ENCODE data around the gene ZNF836.
A peak's percentile ranks its signal among the peaks of the same experiment; 100 is the strongest.

Gene ZNF836

DNA sequence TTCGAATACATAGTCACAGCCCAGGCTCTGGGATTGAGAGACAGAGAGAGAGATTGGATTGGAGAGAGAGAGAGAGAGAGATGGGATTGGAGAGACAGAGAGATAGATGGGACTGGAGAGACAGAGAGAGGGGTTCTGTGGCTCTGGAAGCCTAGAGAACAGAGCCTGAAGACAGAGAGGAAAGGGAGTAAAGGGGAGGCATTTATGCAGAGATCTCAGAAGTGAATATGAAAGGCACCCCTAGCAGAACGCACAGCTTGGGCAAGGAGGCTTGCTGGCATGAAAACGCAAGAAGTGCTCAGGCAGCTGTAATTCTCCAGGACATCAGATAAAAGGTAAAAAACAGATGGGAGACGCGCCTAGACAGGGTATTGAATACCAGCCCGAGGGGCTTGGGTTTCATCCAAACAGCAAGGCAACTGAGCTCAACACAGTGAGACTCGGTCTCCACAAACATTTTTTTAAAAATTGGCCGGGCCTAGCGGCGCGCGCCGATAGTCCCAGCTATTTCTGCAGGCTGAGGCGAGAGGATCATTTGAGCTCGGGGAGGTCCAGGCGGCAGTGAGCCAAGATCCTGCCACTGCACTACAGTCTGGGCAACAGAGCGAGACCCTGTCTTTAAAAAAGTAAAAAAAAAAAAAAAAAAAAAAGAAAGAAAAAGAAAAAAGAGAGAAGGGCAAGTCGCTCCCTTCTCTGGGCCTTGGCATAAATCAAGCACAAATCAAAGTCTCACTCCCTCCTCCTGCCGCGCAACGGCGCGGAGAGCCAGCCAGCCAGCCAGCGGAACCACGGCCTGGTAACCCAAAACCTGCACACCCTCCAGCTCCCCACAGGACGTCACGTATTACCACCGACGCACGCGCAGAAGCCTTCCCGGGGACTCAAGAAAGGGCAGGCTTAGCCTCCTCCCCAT lies 17.7 kb upstream of the ZNF836 start:
- peak; percentile 92 for DNase-seq (ENCODE audit: low read depth)

DNA sequence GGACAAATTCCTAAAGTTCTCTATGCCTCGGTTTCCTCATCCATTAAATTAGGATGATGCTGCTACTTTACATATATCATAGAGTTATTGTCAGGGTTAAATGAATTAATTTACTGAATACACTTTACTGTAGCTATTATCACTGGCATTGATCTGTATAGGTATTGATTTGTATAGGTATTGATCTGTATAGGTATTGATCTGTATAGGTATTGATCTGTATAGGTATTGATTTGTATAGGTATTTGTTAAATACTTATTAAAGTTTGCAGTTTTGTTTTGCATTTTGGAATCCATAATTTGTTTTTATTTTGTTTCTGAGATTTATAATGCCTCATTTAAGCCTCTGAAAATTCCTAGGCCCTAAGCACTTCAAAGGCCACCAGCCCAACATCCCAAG lies 16.0 kb upstream of the ZNF836 start:
- DNase-seq (ENCODE audit: low read depth): no peak

DNA sequence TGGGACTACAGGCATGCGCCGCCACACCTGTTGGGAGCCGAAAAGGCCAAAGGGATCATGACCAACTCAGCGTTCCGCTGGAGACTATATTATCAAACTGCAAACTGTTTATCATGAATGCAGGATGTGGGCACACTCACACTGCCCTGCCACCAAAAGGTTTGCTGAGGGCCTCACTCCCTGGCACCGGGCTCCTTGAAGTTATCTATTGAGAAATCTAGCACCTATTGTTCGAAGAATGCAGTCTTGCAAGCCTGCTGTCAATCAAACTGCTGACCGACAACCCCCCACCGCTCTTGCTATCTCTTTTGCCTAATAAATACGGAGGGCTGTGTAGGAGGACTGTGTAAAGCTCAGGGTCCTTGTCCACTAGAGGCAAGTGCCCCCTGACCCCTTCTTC lies 5.2 kb upstream of the ZNF836 start:
- DNase-seq (ENCODE audit: low read depth): no peak

DNA sequence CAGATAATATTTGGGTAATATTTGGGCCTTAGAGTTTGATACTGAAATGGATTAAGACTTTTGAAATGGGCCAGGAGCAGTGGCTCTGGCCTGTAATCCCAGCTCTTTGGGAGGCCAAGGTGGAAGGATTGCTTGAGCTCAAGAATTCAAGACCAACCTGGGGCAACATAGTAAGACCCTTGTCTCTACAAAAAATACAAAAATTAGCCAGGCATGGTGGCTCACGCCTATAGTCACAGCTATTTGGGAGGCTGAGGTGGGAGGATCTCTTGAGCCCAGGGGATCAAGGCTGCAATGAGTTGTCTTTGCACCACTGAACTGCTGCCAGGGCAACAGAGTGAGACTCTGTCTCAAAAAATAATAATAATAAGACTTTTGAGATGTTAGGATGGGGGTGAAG lies 926 bp upstream of the ZNF836 start:
- DNase-seq (ENCODE audit: low read depth): no peak

DNA sequence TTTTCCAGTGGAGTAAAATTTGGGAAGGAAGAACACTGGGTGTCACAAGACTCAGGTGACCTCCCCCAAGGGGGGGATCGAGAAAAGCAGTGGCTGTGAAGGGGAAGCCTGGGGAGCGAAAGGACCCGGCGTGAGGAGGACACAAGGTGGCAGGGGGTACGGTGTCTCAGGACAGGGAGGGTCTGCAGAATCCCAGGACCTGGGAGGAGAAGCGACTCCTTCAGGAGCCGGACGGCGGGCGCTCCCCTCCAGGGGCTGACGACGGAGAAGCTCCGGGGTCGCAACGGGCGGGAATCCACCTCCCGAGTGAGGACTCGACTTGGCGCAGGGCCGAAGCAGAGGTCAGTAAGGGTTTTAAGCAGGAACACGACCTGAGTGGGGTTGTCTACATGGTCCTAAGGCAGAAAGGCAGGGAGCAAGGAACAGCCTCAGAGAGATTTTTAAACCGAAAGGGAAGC lies 529 bp downstream of the ZNF836 start:
- DNase-seq (ENCODE audit: low read depth): no peak

DNA sequence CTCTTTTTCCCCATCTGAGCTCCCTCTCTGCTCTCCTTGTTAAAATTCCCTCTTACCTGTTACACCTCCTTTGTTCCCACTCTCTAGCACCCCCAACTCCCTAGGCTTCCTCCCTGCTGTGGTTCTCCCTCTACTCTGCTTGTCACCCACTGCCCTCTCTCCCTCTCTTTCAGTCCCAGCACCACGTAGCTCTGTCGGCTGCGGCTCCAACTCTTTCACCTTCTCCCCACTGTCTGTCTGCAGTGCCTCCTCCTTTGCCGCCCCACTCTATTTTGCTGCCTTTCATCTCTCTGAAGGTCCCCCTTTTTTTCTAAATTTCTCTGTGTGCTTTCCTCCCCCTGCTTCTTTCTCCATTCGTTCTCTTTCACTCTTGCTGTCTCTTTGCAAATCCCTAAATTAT lies 1.1 kb downstream of the ZNF836 start:
- DNase-seq (ENCODE audit: low read depth): no peak

DNA sequence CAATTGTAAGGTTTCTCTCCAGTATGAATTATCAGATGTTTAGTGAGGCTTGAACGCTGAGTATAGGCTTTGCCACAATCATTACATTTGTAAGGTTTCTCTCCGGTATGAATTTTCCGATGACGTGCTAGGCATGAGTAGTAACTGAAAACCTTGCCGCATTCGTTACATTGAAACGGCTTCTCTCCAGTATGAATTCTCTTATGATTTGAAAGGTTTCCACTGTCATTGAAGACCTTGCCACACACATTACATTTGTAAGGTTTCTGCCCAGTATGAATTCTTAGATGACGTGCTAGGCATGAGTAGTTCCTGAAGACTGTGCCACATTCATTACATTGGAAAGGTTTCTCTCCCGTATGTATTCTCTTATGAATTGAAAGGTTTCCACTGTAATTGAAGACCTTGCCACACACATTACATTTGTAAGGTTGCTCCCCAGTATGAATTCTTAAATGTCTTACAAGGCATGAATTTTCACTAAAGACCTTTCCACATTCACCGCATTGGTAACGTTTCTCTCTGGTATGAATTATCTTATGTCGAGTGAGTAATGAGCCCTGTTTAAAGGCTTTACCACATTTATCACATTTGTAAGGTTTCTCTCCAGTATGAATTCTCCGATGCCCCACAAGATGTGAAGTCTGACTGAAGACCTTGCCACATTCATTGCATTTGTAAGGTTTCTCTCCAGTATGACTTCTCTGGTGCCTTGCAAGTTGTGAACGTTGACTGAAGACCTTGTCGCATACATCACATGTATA lies 15.6 kb downstream of the ZNF836 start:
- no peak for DNase-seq (ENCODE audit: low read depth)

DNA sequence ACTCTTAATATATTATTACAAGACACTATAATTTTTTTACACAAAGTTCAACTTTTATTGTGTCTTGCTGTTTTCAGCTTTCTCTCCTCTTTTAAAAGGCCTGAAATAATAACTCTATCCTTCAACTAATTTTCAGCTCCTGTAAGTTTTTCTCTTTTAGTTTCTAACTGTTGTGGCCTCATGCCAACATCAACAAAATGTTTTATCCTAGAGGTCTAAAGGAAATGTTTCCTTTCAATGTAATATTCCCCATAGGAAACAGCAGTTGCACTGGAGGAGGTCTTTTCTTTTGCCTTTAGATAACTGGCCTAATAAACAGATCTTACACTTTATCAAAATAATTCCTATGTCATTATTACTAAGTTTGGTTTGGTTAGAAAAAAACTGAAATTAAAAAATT lies 23.2 kb downstream of the ZNF836 start:
- DNase-seq (ENCODE audit: low read depth): no peak

DNA sequence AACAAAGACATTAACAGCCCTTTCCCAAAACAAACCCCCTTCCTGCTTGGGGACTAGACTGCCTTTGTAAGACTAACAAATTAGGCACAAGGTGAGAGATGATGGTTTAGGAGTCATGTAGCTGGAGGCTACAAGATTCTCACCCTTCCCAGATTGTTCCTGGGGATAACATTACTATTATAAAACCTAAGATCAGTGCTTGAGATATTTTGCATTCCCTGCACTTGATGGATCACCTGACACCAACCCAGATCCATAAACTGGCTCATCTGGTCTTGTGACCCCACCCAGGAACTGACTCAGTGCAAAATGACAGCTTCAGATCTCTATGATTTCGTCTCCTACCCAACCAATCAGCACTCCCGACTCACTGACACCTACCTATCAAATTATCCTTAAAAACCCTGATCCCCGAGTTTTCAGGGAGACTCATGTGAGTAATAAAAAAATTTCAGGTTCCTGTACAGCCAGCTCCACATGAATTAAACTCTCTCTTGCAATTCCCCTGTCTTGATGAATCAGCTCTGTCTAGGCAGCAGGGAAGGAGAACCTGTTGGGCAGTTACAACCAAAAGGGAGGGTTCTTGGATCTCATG lies 29.3 kb downstream of the ZNF836 start:
- DNase-seq (ENCODE audit: low read depth): no peak

DNA sequence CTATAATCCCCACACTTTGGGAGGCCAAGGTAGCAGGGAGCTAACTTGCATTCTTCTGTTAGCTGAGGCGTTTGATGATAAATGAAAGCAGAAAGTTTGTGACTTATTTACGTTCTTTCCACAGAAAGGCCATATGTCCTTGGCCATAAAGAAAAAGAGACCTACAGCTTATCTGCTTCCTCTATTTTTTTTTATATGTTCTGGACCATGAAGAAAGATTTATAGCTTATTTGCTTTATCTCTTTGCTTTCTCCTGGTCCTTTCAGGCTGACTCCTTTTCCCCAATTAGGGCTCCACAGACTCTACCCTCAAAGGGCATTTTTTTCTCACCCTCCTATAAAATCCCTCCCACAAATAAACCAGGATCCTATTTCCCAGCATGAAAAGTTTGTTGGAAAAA lies 30.2 kb downstream of the ZNF836 start:
- no peak for DNase-seq (ENCODE audit: low read depth)

DNA sequence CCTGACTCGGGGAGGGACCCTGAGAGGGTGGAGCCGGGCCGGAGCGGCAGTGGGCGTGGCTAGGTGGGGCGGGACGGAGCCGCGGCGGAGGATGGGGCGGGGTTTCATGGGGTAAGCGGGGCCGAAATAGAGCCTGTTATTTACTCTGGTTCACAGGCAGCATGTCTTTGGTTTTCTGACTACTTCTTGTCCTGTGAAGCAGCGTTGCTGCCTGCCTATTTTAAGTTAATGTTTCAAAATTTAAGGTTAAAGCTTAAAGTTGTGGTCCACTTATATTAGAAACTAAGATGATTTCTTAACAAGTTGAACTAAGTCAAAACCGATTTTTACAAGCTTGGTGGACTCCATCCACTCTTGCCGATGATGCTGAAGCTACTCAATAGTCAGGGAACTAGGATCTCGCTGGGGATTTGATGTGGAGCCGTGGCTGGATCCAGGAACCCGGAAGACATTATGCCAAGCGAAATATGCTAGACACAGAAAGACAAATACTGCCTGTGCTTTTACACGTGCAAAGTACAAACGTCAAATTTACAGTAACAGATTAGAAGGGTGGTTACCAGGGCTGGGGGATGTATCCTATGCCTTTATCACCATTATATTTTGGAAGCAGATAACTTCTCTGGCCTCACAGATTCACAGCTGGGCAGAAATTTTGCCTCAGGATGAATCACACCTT lies 31.2 kb downstream of the ZNF836 start:
- DNase-seq (ENCODE audit: low read depth): no peak

DNA sequence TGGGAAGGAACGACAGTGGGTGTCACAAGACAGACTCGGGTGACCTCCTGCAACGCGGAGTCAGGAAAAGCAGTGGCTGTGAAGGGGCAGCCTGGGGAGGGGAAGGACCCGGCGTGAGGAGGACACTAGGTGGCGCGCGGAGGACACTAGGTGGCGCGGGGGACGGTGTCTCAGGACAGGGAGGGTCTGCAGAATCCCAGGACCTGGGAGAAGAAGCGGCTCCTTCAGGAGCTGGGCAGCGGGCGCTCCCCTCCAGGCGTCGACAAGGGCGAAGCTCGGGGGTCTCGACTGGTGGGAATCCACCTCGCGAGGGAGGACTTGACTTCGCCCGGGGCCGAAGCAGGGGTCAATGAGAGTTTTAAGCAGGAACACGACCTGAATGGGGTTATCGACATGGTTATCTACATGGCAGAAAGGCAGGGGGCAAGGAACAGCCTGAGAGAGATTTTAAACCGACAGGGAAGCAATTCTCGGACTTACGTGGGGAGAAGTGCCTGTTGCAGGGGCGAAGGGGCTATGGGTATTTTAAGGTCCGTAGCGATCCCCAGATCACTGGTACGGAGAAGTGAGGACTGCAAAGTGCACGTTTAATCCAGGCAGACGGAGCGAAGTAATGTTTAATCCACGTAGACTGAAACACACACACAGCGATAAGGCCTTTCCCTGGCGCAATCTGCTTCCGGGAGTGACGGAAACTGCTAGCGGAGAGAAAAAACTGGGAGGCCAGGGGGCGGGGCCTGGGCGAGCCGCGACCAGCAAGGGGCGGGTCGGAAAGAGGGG lies 32.0 kb downstream of the ZNF836 start, which contains the start of gene ZNF616:
Gene ZNF616, minus strand, starts transcription at position 687 of the 780 bp plus-strand sequence. CDS start 9,426 bp downstream, outside the sequence.
- peak; percentile 96 for DNase-seq (ENCODE audit: low read depth)

DNA sequence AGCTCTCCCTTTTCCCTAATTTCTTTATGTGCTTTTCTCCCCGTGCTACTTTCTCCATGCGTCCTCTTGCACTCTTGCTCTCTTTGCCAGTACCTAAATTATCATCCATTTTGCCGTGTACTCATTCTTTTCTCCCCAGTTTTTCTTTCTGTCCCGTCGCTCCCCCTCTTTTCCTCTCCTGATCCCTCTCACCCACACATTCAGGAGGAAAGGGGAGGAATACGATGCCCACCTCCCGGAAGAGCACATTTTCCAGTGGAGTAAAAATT lies 32.5 kb downstream of the ZNF836 start:
- no peak for DNase-seq (ENCODE audit: low read depth)

DNA sequence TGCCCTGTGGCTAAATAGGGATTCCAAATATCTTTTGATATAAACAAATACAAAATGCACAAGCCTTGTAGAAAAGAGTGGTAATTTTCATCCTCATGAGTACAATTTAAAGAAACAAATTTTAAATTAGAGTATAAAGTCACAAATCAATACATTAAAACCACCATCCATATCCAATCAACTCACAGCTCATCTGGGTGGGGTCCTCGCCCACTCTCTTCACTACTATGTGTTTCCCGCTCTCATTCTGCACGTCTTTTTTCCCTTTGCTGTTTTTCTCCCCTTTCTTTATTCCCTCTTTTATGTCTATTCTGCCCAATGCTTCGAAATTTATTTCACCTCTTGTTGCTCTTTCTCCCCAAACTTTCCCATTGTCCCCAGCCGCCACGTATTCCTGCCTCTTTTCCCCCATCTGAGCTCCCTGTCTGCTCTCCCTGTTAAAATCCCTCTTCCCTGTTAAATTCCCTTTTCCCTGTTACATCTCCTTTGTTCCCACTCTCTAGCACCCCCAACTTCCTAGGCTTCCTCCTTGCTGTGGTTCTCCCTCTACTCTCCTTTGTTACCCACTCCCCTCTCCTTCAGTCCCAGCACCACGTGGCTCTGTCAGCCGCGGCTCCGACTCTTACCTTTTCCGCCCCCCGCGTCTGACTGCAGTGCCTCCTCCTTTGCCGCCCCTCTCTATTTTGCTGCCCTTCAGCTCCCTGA lies 33.0 kb downstream of the ZNF836 start:
- peak; percentile 31 for DNase-seq (ENCODE audit: low read depth)

DNA sequence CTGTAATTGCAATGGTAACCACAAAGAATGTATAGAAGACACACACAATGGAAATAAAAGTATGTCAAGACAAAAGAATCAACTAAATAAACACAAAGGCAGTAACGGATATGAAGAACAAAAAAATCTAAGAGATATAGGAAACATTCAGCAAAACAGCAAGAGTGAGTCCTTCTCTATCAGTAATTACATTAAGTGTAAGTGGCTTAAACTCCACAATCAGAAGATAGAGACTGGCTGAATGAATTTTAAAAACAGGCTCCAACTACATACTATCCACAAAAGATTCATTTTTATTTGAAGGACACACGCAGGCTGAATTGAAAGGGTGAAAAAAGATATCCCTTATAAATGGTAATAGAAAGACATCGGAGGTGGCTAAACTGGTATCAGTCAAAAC lies 51.1 kb downstream of the ZNF836 start:
- DNase-seq (ENCODE audit: low read depth): no peak

DNA sequence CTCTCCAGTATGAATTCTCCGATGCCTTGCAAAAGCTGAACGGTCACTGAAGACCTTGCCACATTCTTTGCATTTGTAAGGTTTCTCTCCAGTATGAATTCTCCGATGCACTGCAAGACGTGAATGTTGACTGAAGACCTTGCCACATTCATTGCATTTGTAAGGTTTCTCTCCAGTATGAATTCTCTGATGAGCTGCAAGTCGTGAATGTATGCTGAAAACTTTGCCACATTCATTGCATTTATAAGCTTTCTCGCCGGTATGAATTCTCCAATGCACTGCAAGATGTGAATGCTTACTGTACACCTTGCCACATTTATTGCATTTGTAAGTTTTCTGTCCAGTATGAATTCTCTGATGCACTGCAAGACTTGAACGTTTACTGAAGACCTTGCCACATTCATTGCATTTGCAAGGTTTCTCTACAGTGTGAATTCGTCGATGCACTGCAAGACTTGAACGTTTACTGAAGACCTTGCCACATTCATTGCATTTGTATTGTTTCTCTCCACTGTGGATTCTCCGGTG lies 55.8 kb downstream of the ZNF836 start:
- no peak for DNase-seq (ENCODE audit: low read depth)

DNA sequence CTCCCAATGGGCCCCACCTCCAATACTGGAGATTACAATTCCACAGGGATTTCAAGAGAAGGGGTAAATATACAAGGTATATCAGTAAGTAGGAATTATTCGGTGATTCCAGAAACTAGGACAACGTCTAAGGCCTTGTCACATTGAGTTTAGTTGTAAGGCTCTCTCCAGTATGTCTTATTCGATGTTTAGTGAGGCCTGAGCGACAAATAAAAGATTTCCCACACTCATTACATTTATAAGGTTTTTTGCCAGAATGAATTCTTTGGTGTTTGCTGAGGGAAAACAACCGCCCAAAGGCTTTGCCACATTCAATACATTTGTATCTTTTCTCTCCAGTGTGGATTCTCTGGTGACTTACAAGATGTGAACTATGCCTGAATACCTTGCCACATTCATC lies 56.7 kb downstream of the ZNF836 start:
- no peak for DNase-seq (ENCODE audit: low read depth)

DNA sequence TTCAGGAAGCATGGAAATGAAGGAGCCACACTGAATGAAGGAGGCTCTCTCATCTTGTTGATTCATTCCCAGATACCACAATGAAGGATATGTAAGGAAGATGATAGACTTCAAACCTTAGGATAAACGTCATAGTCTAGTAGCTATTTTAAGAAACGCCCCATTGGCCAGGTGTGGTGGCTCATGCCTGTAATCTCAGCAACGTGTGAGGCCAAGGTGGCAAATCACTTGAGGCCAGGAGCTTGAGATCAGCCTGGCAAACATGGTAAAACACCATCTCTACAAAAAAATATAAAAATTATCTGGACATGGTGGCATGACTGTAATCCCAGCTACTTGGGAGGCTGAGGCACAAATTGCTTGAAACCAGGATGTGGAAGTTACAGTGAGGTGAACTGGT lies 58.8 kb downstream of the ZNF836 start:
- DNase-seq (ENCODE audit: low read depth): no peak

DNA sequence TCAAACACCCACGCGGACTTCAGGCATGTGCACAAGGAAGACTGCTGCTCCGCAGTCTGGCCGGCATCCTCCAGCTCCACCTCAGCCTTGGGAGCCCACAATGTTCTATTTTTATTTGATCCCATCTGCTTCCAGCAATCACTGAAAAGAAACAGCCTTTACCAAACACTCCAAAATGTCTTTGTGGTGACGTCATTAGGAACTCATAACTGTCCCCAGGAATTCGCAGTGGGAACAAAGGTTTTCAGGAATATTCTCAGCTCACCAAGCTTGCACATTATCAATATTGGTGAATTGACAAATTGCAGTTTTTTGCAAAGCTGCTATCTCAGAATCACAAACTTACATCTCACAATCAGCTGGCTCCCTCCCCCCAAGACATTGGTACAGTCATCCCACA lies 60.6 kb downstream of the ZNF836 start:
- DNase-seq (ENCODE audit: low read depth): no peak
